Upper lobe of left lung (tissue), 6 donors: ENCODE measurements around the gene LINGO1. TPM values are rescaled to one million over a fixed set of nuclear protein-coding genes. Genes with fewer than 3 reads are reported as not detected.
A peak's percentile ranks its signal among the peaks of the same experiment; 100 is the strongest.

Experiments
- ATAC-seq, 2 donors: fragments of 200-7000 bp; cut with Tn5 transposase; one replicate each; pipeline ENCODE4 v1.9.1; 2022; ENCODE audit warnings: mild to moderate bottlenecking in 2 of 2, moderate library complexity in 2 of 2; ENCODE audit not compliant: low FRiP score in 2 of 2
- DNase-seq, 2 donors: peaks; one replicate each; pipeline ENCODE4 v3.0.0-alpha.2; 2019 to 2020
- H3K27ac ChIP-seq, 4 donors: fragments of 200-600 bp; sonication (generic); one replicate each; pipeline ENCODE4 v1.5.1; 2016 to 2019
- H3K27me3 ChIP-seq, 4 donors: fragments of 200-600 bp; sonication (generic); one replicate each; pipeline ENCODE4 v1.5.1; 2017 to 2019
- H3K36me3 ChIP-seq, 4 donors: fragments of 200-600 bp; sonication (generic); one replicate each; pipeline ENCODE4 v1.5.1; 2016 to 2019
- H3K4me1 ChIP-seq, 4 donors: fragments of 200-600 bp; sonication (generic); one replicate each; pipeline ENCODE4 v1.5.1; 2018 to 2019
- H3K4me3 ChIP-seq, 4 donors: fragments of 200-600 bp; sonication (generic); one replicate each; pipeline ENCODE4 v1.5.1; 2017 to 2019; ENCODE audit warnings: mild to moderate bottlenecking in 2 of 4, moderate library complexity in 1 of 4
- H3K9me3 ChIP-seq, 4 donors: fragments of 200-600 bp; sonication (generic); one replicate each; pipeline ENCODE4 v1.5.1; 2018 to 2019
- EP300 ChIP-seq, 4 donors: sonication (generic); formaldehyde crosslinking; IDR thresholded peaks; one replicate each; pipeline ENCODE4 v1.5.1; 2017; ENCODE audit warnings: antibody characterized with exemption in 4 of 4, control low read depth in 2 of 4
- POLR2A ChIP-seq, 4 donors: fragments of 450-650 bp; IDR thresholded peaks; one replicate each; pipeline ENCODE4 v1.5.1; 2016 to 2017; ENCODE audit warnings: antibody characterized with exemption in 4 of 4, mild to moderate bottlenecking in 2 of 4
- POLR2AphosphoS5 ChIP-seq, 2 donors: sonication (generic); formaldehyde crosslinking; IDR thresholded peaks; one replicate each; pipeline ENCODE4 v1.5.1; 2017; ENCODE audit warnings: antibody characterized with exemption in 2 of 2
- WGBS, 2 donors: methylation state at CpG; one replicate each; pipeline ENCODE4 v1.1.5; 2017 to 2018; 5-methylcytosine and 5-hydroxymethylcytosine counted together
- total RNA-seq, 6 donors: library from RNA; depleted of rRNA in 4 of 6; stranded (reverse); fragments of >200 nt in 4 of 6; gene quantifications; one replicate each; pipeline versions ENCODE4 v1.1.0 to v1.2.1, GENCODE V29; 2016 to 2021
- TF ChIP-seq, protein P1 (sequence below), 6 experiments: fragments of 450-650 bp in 4 of 6; fragments of 200-600 bp in 2 of 6; sonication (generic) in 2 of 6; IDR thresholded peaks; one replicate each; pipeline ENCODE4 v1.5.1; 2016 to 2019; ENCODE audit warnings: antibody characterized with exemption in 6 of 6
- donor health status: DM: no; HTN: no; CAD: no; lungs with moderate emphysema.
- donor health status: DM: no; HTN: yes; CAD: no; lungs with severe emphysema.

LINGO1 gene
- total RNA-seq, 6 donors from 2014 or later: 0.15 to 0.84 (median 0.43) TPM; not detected in 2

DNA sequence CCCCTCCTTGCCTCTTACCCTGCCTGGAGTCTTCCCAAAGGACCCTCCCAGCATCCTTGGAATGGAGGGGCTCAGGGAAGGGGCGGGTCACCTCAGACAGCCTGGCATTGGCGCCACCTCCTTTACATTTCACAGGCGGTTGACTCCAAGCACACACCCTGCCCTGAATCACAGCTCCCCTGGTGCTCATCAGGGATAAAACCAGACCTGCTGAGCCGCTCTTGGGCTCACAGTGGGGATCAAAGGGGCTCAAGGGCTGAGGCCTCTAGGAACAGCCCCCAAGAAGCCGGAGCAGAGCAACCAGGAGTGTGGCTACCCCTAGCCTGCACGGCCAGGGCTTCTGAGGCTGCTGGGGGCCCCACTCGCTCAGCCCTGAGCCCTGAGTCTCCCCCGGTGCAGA lies 16.6 kb downstream of the LINGO1 start:
- Histone ChIP-seq H3K9me3 (no peaks in the 10 kb centered on the region), H3K27ac (no peak overlapping the region), H3K4me1 (no peaks in the 10 kb centered on the region), H3K4me3 (no peak overlapping the region), H3K36me3 (no peaks in the 10 kb centered on the region), H3K27me3 (no peaks in the 10 kb centered on the region)
- no peak for ATAC-seq
- no peak for DNase-seq
- TF ChIP-seq EP300 (IDR thresholded peaks at IDR 0.05) (no peak), POLR2A (IDR thresholded peaks at IDR 0.05) (no peak), POLR2AphosphoS5 (IDR thresholded peaks at IDR 0.05) (no peak)
- TF ChIP-seq, protein P1, sequence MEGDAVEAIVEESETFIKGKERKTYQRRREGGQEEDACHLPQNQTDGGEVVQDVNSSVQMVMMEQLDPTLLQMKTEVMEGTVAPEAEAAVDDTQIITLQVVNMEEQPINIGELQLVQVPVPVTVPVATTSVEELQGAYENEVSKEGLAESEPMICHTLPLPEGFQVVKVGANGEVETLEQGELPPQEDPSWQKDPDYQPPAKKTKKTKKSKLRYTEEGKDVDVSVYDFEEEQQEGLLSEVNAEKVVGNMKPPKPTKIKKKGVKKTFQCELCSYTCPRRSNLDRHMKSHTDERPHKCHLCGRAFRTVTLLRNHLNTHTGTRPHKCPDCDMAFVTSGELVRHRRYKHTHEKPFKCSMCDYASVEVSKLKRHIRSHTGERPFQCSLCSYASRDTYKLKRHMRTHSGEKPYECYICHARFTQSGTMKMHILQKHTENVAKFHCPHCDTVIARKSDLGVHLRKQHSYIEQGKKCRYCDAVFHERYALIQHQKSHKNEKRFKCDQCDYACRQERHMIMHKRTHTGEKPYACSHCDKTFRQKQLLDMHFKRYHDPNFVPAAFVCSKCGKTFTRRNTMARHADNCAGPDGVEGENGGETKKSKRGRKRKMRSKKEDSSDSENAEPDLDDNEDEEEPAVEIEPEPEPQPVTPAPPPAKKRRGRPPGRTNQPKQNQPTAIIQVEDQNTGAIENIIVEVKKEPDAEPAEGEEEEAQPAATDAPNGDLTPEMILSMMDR (IDR thresholded peaks at IDR 0.05): no peak
- 85 to 91% methylated on average over 6 of the region's 8 CpGs for WGBS, 2 donors

DNA sequence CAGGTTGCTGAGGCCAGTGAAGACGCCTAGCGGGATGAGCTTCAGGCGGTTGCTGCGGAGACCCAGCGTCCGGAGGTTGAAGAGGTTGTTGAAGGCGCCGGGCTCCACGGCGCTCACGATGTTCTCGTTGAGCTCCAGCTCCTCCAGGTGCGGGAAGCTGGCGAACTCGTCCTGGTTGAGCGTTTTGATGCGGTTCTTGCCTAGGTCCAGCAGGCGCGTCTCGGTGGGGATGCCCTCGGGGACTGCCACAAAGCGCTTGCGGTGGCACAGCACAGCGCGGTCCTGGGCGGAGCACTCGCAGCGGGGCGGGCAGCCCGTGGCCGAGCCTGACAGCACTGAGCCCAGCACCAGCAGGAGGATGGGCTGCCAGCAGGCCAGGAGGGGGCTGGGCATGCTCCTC lies 17.2 kb downstream of the LINGO1 start:
- no peaks in the 10 kb centered on the region for H3K36me3 ChIP-seq
- no peaks in the 10 kb centered on the region for H3K9me3 ChIP-seq
- H3K4me1 ChIP-seq: no peaks in the 10 kb centered on the region
- ATAC-seq: no peak
- H3K27ac ChIP-seq: no peak overlapping the region
- 95 to 97% methylated on average over 25 to 27 of the region's 31 CpGs for WGBS, 2 donors
- H3K4me3 ChIP-seq: no peak overlapping the region
- TF ChIP-seq EP300 (IDR thresholded peaks at IDR 0.05): no peak
- TF ChIP-seq POLR2AphosphoS5 (IDR thresholded peaks at IDR 0.05): no peak
- TF ChIP-seq, protein P1 (IDR thresholded peaks at IDR 0.05): no peak
- no peak for TF ChIP-seq POLR2A (IDR thresholded peaks at IDR 0.05)
- peak in 1 of 2 donors; percentile 83 for DNase-seq
- H3K27me3 ChIP-seq: no peaks in the 10 kb centered on the region

GRCh38 chr15:77614251-77614806 lies 18.4 kb downstream of the LINGO1 start:
- WGBS, 2 donors: 97% methylated on average over 42 to 48 of the region's 48 CpGs
- Histone ChIP-seq H3K36me3 (no peaks in the 10 kb centered on the region), H3K4me3 (no peak overlapping the region), H3K27ac (no peak overlapping the region), H3K27me3 (no peaks in the 10 kb centered on the region), H3K4me1 (no peaks in the 10 kb centered on the region), H3K9me3 (no peaks in the 10 kb centered on the region)
- ATAC-seq (no peak), DNase-seq (peak in 1 of 2 donors; percentile 85)
- no peak for TF ChIP-seq POLR2A (IDR thresholded peaks at IDR 0.05)
- no peak for TF ChIP-seq EP300 (IDR thresholded peaks at IDR 0.05)
- TF ChIP-seq, protein P1 (IDR thresholded peaks at IDR 0.05): no peak
- TF ChIP-seq POLR2AphosphoS5 (IDR thresholded peaks at IDR 0.05): no peak

DNA sequence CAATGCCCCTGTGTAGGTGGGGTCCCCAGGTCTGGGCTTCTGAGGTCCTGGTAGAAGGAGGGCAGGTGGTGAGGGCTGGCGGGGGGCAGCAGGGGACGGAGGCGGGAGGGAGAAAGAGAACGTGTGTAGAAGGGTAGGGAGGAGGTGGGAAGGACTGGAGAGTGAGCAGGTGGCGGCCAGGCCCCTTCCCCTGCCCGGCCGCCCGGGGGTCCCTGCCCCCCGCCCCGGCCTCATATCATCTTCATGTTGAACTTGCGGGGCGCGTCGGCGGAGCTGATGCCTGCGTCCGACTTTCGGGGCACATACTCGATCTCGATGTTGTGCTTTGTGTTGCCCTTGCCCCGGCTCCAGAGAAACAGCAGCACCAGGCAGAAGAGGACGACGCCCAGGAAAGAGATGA lies 18.9 kb downstream of the LINGO1 start:
- H3K36me3 ChIP-seq: no peaks in the 10 kb centered on the region
- H3K4me1 ChIP-seq: no peaks in the 10 kb centered on the region
- DNase-seq (no peak), ATAC-seq (no peak)
- no peak overlapping the region for H3K27ac ChIP-seq
- H3K27me3 ChIP-seq: no peaks in the 10 kb centered on the region
- no peak overlapping the region for H3K4me3 ChIP-seq
- TF ChIP-seq, protein P1 (IDR thresholded peaks at IDR 0.05): no peak
- no peak for TF ChIP-seq EP300 (IDR thresholded peaks at IDR 0.05)
- no peak for TF ChIP-seq POLR2AphosphoS5 (IDR thresholded peaks at IDR 0.05)
- no peak for TF ChIP-seq POLR2A (IDR thresholded peaks at IDR 0.05)
- no peaks in the 10 kb centered on the region for H3K9me3 ChIP-seq
- 91 to 95% methylated on average over 23 of the region's 23 CpGs for WGBS, 2 donors

DNA sequence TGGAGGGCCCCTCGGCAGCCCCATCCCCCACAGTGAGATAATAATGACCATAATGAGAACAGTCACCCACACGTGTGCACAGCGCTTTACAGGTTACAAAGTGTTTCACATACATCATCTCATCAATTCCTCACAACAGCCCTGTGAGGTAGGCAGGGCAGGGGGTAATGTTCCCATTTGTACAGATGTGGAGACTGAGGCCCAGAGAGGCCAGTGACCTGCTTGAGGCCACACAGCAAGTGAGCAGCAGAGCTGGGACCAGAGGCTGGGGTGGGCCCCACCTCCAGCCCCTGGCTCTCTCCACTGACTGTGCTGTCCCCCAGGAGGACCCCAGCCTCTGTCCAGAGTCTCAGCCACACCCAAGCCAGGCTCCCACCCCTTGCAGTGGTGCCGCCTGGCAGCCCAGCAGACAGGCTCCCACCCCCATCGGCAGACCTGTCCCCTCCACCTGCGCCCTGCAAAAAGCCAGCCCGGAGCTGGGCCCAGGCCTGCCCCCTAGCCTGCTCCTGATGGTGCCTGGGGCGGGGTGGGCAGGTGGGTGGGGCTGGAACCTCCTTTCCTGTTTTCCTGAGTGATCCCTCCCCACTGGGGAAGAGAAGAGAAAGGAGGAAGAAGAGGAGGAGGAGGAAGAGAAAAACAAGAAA lies 19.6 kb downstream of the LINGO1 start:
- no peak overlapping the region for H3K27ac ChIP-seq
- no peaks in the 10 kb centered on the region for H3K9me3 ChIP-seq
- H3K36me3 ChIP-seq: no peaks in the 10 kb centered on the region
- DNase-seq: no peak
- no peaks in the 10 kb centered on the region for H3K4me1 ChIP-seq
- H3K4me3 ChIP-seq: no peak overlapping the region
- TF ChIP-seq POLR2AphosphoS5 (IDR thresholded peaks at IDR 0.05) (no peak), EP300 (IDR thresholded peaks at IDR 0.05) (no peak), POLR2A (IDR thresholded peaks at IDR 0.05) (no peak)
- TF ChIP-seq, protein P1 (IDR thresholded peaks at IDR 0.05): no peak
- no peaks in the 10 kb centered on the region for H3K27me3 ChIP-seq
- no peak for ATAC-seq
- WGBS, 2 donors: 64 to 80% methylated on average over 2 to 8 of the region's 8 CpGs
